Nephron (organoid): ENCODE data around the gene IRS1.

Experiments
- H3K27ac Mint-ChIP-seq, 3 experiments: 2 replicates each; pipeline ENCODE4 v1.8.0; 2020; ENCODE audit warnings: mixed read lengths in 3 of 3, mild to moderate bottlenecking in 2 of 3, moderate library complexity in 1 of 3
- H3K27me3 Mint-ChIP-seq: 2 replicates; pipeline ENCODE4 v1.8.0; 2021; ENCODE audit warnings: low read depth, mild to moderate bottlenecking, moderate library complexity, mixed read lengths
- H3K36me3 Mint-ChIP-seq: 2 replicates; pipeline ENCODE4 v1.8.0; 2020; ENCODE audit warnings: low read depth, mixed read lengths
- H3K4me1 Mint-ChIP-seq: 2 replicates; pipeline ENCODE4 v1.8.0; 2020; ENCODE audit warnings: mixed read lengths
- H3K4me3 Mint-ChIP-seq, 3 experiments: 2 replicates each; pipeline ENCODE4 v1.8.0; 2020; ENCODE audit warnings: mild to moderate bottlenecking in 3 of 3, mixed read lengths in 3 of 3, moderate library complexity in 2 of 3
- H3K9me3 Mint-ChIP-seq: 2 replicates; pipeline ENCODE4 v1.8.0; 2020; ENCODE audit warnings: mixed read lengths
- TF ChIP-seq, protein P1 (sequence below), 3 experiments: fragments of 200-600 bp; sonication (generic); IDR thresholded peaks; one replicate each; pipeline ENCODE4 v1.5.0; 2021; ENCODE audit warnings: antibody characterized with exemption in 3 of 3; ENCODE audit not compliant: unreplicated experiment in 3 of 3

The IRS1 gene

DNA sequence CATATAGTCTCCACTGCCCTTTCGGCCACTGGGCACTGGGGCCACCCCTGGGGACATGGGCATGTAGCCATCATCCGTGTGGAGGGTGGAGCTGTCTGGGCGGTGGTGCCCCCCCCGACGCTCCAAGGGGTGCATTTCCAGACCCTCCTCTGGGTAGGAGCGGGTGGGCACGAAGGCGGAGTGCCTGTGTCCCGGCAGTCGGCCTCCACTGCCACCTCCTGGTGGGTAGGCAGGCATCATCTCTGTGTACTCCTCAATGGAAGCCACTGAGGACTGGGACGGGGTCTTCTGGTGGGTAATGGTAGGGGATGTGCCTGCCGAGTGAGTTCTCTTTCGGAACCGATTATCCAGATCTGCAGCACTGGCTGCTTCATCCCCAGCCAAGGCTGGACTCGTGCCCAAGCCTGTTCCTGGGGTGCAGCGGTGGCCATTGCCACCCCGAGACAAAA lies 2.8 kb downstream of the IRS1 start:
- Mint-ChIP-seq H3K9me3 (no peaks in the 10 kb centered on the region), H3K4me1 (peaks cover 57% of the 10 kb centered on the region), H3K4me3 (peak overlapping the region; percentile 76 to 92 (median 77)), H3K27ac (peak overlapping the region in 1 of 3 experiments; percentile 45), H3K36me3 (peaks cover 23% of the 10 kb centered on the region), H3K27me3 (no peaks in the 10 kb centered on the region)
- TF ChIP-seq, protein P1, sequence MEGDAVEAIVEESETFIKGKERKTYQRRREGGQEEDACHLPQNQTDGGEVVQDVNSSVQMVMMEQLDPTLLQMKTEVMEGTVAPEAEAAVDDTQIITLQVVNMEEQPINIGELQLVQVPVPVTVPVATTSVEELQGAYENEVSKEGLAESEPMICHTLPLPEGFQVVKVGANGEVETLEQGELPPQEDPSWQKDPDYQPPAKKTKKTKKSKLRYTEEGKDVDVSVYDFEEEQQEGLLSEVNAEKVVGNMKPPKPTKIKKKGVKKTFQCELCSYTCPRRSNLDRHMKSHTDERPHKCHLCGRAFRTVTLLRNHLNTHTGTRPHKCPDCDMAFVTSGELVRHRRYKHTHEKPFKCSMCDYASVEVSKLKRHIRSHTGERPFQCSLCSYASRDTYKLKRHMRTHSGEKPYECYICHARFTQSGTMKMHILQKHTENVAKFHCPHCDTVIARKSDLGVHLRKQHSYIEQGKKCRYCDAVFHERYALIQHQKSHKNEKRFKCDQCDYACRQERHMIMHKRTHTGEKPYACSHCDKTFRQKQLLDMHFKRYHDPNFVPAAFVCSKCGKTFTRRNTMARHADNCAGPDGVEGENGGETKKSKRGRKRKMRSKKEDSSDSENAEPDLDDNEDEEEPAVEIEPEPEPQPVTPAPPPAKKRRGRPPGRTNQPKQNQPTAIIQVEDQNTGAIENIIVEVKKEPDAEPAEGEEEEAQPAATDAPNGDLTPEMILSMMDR (IDR thresholded peaks at IDR 0.05; ENCODE audit: unreplicated experiment in 3 of 3): peak in 1 of 3 experiments; percentile 14

DNA sequence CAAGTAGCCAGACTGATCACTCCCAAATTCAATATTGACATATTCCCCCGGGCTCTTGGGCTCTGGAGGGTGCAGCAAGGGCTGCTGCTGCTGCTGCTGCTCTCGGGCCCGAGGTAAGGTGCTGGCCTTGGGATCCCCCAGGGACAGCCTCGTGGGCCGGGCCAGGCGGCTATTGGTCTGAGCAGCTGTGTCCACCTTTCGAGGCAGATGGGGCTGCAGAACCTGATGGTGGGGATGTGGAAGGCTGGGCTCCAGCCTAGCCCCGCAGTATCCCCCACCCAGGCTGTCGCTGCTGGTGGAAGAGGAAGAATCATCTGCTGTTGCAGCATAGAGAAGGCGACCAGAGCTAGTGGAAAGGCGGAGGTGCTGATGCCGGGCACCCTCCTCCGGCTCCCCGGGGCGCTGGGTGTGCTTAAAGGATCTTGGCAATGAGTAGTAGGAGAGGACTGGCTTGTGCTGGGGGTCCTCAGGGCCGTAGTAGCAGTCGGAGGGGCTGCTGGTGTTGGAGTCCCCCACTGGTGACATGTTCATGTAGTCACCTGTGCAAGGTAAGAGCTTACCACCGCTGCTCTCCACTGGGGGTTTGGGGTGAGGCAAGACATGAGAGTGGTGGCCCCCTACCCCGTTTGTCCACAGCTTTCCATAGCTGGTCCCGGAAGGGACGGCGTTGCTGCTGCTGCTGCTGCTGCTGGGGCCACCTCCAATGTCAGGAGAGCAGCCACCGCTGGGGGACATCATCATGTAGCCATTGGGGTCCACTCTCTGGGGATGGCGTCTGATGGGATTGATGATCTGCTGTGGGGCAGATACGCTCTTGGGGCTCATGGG lies 3.4 kb downstream of the IRS1 start:
- no peaks in the 10 kb centered on the region for H3K27me3 Mint-ChIP-seq
- TF ChIP-seq, protein P1 (IDR thresholded peaks at IDR 0.05; ENCODE audit: unreplicated experiment in 3 of 3): no peak
- peaks cover 23% of the 10 kb centered on the region for H3K36me3 Mint-ChIP-seq
- peak overlapping the region; percentile 76 to 92 (median 77) for H3K4me3 Mint-ChIP-seq
- H3K4me1 Mint-ChIP-seq: peaks cover 53% of the 10 kb centered on the region
- peak overlapping the region in 2 of 3 experiments; percentile 45 to 64 for H3K27ac Mint-ChIP-seq
- no peaks in the 10 kb centered on the region for H3K9me3 Mint-ChIP-seq

DNA sequence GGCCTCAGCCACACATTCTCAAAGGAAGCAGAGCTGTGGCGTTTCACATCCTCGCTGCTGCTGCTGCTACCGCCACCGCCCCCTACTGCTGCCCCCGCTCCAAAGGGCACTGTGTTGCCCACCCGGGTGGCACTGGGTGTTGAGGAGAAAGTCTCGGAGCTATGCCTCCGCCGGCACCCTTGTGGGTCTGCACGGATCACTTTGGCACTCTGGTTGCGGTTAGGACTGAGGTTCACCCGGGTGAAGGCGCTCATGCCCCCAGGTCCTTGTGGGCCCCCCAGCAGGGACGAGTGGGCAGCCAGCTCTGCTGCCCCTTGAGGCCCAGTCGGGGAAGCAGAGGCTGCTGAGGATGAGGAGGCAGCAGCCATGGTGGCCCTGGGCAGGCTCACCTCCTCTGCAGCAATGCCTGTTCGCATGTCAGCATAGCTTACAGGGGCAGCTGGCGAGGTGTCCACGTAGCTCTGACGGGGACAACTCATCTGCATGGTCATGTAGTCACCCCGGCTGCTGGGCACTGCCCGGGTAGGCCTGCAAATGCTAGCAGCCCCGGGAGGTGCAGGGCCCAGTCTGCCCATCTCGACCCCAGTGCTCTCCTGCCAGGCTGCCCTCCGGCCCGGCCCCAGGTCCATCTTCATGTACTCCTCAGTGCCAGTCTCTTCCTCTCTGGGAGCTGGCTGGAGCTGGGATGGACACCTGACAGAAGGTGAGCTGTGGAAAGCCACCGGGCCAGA lies 4.2 kb downstream of the IRS1 start:
- Mint-ChIP-seq H3K36me3 (peaks cover 23% of the 10 kb centered on the region), H3K27me3 (no peaks in the 10 kb centered on the region), H3K4me3 (peak overlapping the region; percentile 77 to 92 (median 84)), H3K9me3 (no peaks in the 10 kb centered on the region), H3K4me1 (peaks cover 53% of the 10 kb centered on the region), H3K27ac (peak overlapping the region in 2 of 3 experiments; percentile 45 to 64)
- TF ChIP-seq, protein P1 (IDR thresholded peaks at IDR 0.05; ENCODE audit: unreplicated experiment in 3 of 3): no peak

DNA sequence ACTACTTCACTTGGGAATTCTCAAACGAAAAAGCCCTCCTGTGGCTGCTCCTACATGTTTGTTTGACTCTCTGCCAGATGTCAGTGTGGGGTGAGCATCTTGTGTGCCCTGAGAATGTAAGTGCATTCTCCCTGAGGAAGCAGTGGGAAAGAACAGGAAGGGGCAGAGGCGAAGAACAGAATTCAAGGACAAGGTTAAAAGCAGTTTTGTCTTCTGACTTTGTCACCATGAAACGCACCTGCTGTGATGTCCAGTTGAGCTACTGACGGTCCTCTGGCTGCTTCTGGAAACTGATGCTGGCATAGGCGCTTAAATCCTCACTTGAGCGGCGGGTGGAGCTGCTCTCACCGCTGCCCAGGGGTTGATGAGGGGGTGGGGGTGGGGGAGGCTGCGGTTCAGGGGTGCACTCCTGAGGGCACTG lies 4.9 kb downstream of the IRS1 start:
- peak overlapping the region; percentile 87 to 92 (median 90) for H3K27ac Mint-ChIP-seq
- peaks cover 23% of the 10 kb centered on the region for H3K36me3 Mint-ChIP-seq
- H3K4me3 Mint-ChIP-seq: peak overlapping the region; percentile 76 to 92 (median 84)
- H3K4me1 Mint-ChIP-seq: peaks cover 57% of the 10 kb centered on the region
- no peaks in the 10 kb centered on the region for H3K27me3 Mint-ChIP-seq
- no peaks in the 10 kb centered on the region for H3K9me3 Mint-ChIP-seq
- TF ChIP-seq, protein P1 (IDR thresholded peaks at IDR 0.05; ENCODE audit: unreplicated experiment in 3 of 3): no peak

DNA sequence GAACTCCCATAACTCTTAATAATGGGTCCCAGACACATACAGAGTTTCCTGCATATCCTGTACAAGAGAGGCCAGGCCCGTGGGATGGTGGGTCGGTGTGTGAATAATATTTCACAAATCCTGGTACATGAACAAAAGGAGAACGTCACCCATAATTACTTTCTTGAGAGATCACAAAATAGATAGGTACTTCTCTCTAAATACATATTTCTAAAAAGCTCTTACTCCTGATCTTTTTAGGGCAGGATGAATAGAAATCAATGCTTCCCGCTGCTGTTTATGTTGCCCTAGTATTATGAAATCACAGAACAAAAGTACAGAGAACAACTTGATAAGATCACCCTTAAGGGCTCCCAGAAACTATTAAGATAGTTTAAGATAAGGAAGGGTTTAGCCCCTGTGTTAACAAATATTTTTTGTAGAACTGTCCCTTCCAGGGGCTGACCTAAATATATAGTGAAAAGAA lies 5.4 kb downstream of the IRS1 start:
- H3K4me1 Mint-ChIP-seq: peaks cover 62% of the 10 kb centered on the region
- no peaks in the 10 kb centered on the region for H3K9me3 Mint-ChIP-seq
- no peaks in the 10 kb centered on the region for H3K27me3 Mint-ChIP-seq
- TF ChIP-seq, protein P1 (IDR thresholded peaks at IDR 0.05; ENCODE audit: unreplicated experiment in 3 of 3): no peak
- H3K36me3 Mint-ChIP-seq: peaks cover 23% of the 10 kb centered on the region
- peak overlapping the region; percentile 76 to 92 (median 84) for H3K4me3 Mint-ChIP-seq
- H3K27ac Mint-ChIP-seq: peak overlapping the region; percentile 87 to 92 (median 90)
